Measurements from ENCODE around the gene CCDC87.
"Not testable (repeated sequence)": the region's sequence is repeated elsewhere in the genome, so short reads cannot be mapped to it uniquely, and the experiment has no call there.

Gene CCDC87

DNA sequence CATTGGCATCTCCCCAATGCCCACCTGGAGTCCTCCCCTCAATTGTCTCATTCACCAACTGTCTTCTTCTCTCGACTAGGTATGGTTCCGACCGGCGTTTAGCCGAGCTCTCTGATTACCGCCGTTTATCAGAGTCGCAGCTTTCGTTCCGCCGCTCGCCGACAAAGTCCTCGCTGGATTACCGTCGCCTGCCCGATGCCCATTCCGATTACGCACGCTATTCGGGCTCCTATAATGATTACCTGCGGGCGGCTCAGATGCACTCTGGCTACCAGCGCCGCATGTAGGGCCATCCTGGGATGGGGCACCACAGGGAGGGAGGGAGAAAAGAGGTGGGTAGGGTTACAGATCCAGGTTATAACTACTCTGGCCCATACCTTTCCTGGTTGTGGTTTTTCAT, 33.5 kb upstream of the CCDC87 start:
- H3K4me3 Mint-ChIP-seq: no peak overlapping the region
- intact Hi-C loops (cut with micrococcal nuclease): no loop called here
- H3K27me3 Mint-ChIP-seq: no peaks in the 10 kb centered on the region
- H3K4me1 Mint-ChIP-seq (ENCODE audit: low read depth): peaks cover 73% of the 10 kb centered on the region
- H3K27ac Mint-ChIP-seq: no peak overlapping the region
- no peaks in the 10 kb centered on the region for H3K9me3 Mint-ChIP-seq
- peaks cover 96% of the 10 kb centered on the region for H3K36me3 Mint-ChIP-seq (ENCODE audit: low read depth)

GRCh38 chr11:66625752-66626149, 32.9 kb upstream of the CCDC87 start:
- Mint-ChIP-seq H3K27me3 (no peaks in the 10 kb centered on the region), H3K4me1 (ENCODE audit: low read depth) (peaks cover 78% of the 10 kb centered on the region), H3K36me3 (ENCODE audit: low read depth) (peaks cover 96% of the 10 kb centered on the region), H3K4me3 (no peak overlapping the region), H3K27ac (no peak overlapping the region), H3K9me3 (no peaks in the 10 kb centered on the region)
- intact Hi-C loops (cut with micrococcal nuclease): no loop called here

GRCh38 chr11:66625041-66625751, 32.3 kb upstream of the CCDC87 start:
- intact Hi-C loops (cut with micrococcal nuclease): no loop called here
- Mint-ChIP-seq H3K27me3 (no peaks in the 10 kb centered on the region), H3K4me3 (no peak overlapping the region), H3K4me1 (ENCODE audit: low read depth) (peaks cover 78% of the 10 kb centered on the region), H3K36me3 (ENCODE audit: low read depth) (peaks cover 94% of the 10 kb centered on the region), H3K9me3 (no peaks in the 10 kb centered on the region), H3K27ac (no peak overlapping the region)

DNA sequence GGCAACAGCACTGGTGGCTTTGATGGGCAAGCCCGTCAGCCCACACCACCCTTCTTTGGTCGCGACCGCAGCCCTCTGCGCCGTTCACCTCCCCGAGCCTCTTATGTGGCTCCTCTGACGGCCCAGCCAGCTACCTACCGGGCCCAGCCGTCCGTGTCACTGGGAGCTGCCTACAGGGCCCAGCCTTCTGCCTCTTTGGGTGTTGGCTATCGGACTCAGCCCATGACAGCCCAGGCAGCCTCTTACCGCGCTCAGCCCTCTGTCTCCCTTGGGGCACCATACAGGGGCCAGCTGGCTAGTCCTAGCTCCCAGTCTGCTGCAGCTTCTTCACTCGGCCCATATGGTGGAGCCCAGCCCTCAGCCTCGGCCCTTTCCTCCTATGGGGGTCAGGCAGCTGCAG, 31.6 kb upstream of the CCDC87 start:
- Mint-ChIP-seq H3K27me3 (no peaks in the 10 kb centered on the region), H3K9me3 (no peaks in the 10 kb centered on the region), H3K4me3 (no peak overlapping the region), H3K36me3 (ENCODE audit: low read depth) (peaks cover 91% of the 10 kb centered on the region), H3K4me1 (ENCODE audit: low read depth) (peaks cover 86% of the 10 kb centered on the region), H3K27ac (no peak overlapping the region)
- intact Hi-C loops (cut with micrococcal nuclease): no loop called here

- Mint-ChIP-seq H3K4me1 (ENCODE audit: low read depth) (peaks cover 59% of the 10 kb centered on the region), H3K9me3 (no peaks in the 10 kb centered on the region), H3K27ac (peak overlapping the region; percentile 100), H3K4me3 (peak overlapping the region; percentile 99), H3K27me3 (no peaks in the 10 kb centered on the region), H3K36me3 (ENCODE audit: low read depth) (peaks cover 71% of the 10 kb centered on the region)
- intact Hi-C loops (cut with micrococcal nuclease): loop anchor here (1.0 kb wide), 1 partner anchor 19 kb away; the partner anchor contains the start of gene RBM4
Observed at GRCh38 chr11:66619080-66619554, 26.3 kb upstream of the CCDC87 start.

DNA sequence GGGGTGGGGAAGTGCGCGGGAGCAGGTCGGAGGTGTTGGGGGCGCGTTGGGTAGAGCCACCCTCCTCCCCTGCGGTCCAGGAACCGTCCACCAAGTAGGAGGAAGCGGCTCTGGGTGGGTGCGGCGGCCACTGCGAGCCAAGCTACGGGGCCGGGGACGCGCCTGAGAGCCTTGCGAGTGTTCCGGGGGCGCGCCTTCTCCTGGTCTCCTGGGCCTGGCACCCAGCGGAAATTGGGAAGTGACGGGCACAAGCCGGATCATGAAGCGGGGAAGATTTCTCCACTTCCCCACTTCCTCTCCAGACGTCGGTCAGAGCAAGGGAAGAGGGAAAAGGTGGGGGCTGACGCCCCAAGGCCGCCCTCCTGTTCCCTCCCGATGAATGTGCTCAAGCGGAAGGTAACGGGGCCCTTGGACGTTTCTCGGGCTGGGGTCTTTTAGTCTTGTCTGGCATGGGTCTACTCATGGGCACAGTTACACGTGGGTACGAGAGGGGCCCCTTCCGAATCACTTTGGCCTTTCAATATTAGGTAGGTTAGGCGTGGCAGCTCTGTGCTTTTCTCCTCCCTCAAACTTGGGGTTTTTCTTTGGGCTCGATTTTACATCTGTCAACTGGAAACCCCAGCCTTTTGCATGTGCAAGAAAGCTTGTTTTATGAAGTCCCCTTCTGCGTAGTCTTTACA, 24.4 kb upstream of the CCDC87 start:
- H3K4me1 Mint-ChIP-seq (ENCODE audit: low read depth): peaks cover 44% of the 10 kb centered on the region
- H3K27me3 Mint-ChIP-seq: no peaks in the 10 kb centered on the region
- intact Hi-C loops (cut with micrococcal nuclease): loop anchor here (2.0 kb wide), 1 partner anchor 22 kb away; no protein-coding TSS in a partner anchor
- no peaks in the 10 kb centered on the region for H3K9me3 Mint-ChIP-seq
- peak overlapping the region; percentile 100 for H3K27ac Mint-ChIP-seq
- peaks cover 53% of the 10 kb centered on the region for H3K36me3 Mint-ChIP-seq (ENCODE audit: low read depth)
- peak overlapping the region; percentile 99 for H3K4me3 Mint-ChIP-seq

DNA sequence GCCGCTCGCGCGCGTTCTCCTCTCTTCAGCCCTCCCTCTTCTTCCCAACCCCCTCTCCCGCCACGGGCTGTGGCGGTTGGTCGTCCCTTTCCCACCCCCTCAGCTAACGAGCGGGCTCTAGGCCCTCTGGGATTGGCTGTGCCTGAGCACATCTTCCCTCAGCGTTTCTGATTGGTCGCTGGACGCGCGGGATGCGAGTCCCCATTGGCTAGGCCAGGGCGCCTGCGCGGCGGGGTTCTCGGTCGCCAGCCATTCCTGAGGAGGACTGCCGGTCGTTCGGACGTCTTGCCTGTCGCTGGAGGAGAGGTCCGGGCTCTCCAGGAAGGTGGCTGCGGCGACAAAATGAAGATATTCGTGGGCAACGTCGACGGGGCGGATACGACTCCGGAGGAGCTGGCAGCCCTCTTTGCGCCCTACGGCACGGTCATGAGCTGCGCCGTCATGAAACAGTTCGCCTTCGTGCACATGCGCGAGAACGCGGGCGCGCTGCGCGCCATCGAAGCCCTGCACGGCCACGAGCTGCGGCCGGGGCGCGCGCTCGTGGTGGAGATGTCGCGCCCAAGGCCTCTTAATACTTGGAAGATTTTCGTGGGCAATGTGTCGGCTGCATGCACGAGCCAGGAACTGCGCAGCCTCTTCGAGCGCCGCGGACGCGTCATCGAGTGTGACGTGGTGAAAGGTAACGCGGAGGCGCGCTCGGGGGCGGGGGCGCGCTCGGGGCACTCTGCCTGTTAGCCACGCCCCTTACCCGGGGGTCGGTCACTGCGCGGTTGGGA, 23.7 kb upstream of the CCDC87 start, which contains the start of gene RBM14:
RBM14 (plus strand) TSS at position 252 of the 776 bp plus-strand sequence; CDS start at position 343, 91 bp downstream.
- H3K36me3 Mint-ChIP-seq (ENCODE audit: low read depth): peaks cover 46% of the 10 kb centered on the region
- H3K4me3 Mint-ChIP-seq: peak within 1 kb of the TSS; percentile 99
- H3K9me3 Mint-ChIP-seq: no peaks in the 10 kb centered on the region
- peak within 1 kb of the TSS; percentile 100 for H3K27ac Mint-ChIP-seq
- intact Hi-C loops (cut with micrococcal nuclease): loop anchor here (2.0 kb wide), 1 partner anchor 22 kb away; no protein-coding TSS in a partner anchor
- peaks cover 36% of the 10 kb centered on the region for H3K4me1 Mint-ChIP-seq (ENCODE audit: low read depth)
- no peaks in the 10 kb centered on the region for H3K27me3 Mint-ChIP-seq

DNA sequence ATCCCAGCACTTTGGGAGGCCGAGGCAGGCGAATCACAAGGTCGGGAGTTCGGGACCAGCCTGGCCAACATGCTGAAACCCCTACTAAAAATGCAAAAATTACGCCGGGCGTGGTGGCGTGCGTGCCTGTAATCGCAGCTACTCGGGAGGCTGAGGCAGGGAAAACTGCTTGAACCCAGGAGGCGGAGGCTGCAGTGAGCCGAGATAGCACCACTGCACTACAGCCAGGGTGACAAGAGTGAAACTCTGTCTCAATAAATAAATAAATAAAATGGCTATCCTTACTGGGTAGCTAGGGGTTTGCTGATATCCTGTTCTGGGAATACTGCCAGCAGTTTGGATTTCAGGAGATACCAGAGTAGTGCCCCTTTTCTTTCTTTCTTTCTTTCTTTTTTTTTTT, 21.2 kb upstream of the CCDC87 start:
- H3K27ac Mint-ChIP-seq: no peak overlapping the region
- H3K4me3 Mint-ChIP-seq: no peak overlapping the region
- no peaks in the 10 kb centered on the region for H3K9me3 Mint-ChIP-seq
- intact Hi-C loops (cut with micrococcal nuclease): no loop called here
- H3K36me3 Mint-ChIP-seq (ENCODE audit: low read depth): peaks cover 33% of the 10 kb centered on the region
- no peaks in the 10 kb centered on the region for H3K27me3 Mint-ChIP-seq
- peaks cover 20% of the 10 kb centered on the region for H3K4me1 Mint-ChIP-seq (ENCODE audit: low read depth)

- H3K27me3 Mint-ChIP-seq: no peaks in the 10 kb centered on the region
- no peak overlapping the region for H3K27ac Mint-ChIP-seq
- intact Hi-C loops (cut with micrococcal nuclease): no loop called here
- no peak overlapping the region for H3K4me3 Mint-ChIP-seq
- peaks cover 20% of the 10 kb centered on the region for H3K36me3 Mint-ChIP-seq (ENCODE audit: low read depth)
- no peaks in the 10 kb centered on the region for H3K9me3 Mint-ChIP-seq
- peaks cover 17% of the 10 kb centered on the region for H3K4me1 Mint-ChIP-seq (ENCODE audit: low read depth)
Observed at GRCh38 chr11:66612458-66612857, 19.6 kb upstream of the CCDC87 start.

- Mint-ChIP-seq H3K4me1 (ENCODE audit: low read depth) (peaks cover 23% of the 10 kb centered on the region), H3K4me3 (no peak overlapping the region), H3K36me3 (ENCODE audit: low read depth) (peaks cover 28% of the 10 kb centered on the region), H3K27ac (no peak overlapping the region), H3K27me3 (no peaks in the 10 kb centered on the region), H3K9me3 (no peaks in the 10 kb centered on the region)
- intact Hi-C loops (cut with micrococcal nuclease): no loop called here
Observed at GRCh38 chr11:66609721-66610617, 17.1 kb upstream of the CCDC87 start.

DNA sequence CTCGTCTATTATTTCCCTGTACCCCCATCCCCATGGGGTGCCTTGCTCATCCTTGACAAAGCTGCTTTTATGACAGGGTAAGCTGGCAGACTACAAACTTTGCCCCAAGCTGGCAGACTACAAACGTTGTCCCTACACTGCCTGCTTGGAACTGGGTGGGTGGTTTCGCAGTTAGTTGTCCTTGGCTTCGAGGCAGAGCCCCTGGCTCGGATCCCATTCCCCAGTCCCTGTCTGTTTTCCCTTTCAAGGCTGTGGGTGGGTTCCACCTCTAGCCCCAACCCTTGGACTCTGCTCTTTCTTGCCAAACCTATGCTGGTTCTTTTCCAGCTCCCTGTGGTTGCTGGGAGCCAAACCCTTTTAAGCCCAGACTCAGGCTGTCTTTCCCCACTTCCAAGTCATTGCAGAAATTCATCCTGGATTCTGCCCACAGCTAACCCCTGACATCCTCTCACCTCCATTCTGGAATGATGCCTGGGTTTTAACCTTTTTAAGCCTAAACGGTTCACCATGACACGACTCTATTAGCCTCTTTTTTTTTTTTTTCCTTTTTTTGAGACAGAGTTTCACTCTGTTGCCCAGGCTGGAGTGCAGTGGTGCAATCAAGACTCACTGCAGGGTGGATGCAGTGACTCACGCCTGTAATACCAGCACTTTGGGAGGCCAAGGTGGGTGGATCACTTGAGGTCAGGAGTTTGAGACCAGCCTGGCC, 14.4 kb upstream of the CCDC87 start:
- H3K4me3 Mint-ChIP-seq: no peak overlapping the region
- H3K9me3 Mint-ChIP-seq: no peaks in the 10 kb centered on the region
- peaks cover 55% of the 10 kb centered on the region for H3K36me3 Mint-ChIP-seq (ENCODE audit: low read depth)
- H3K4me1 Mint-ChIP-seq (ENCODE audit: low read depth): peaks cover 26% of the 10 kb centered on the region
- peak overlapping the region; percentile 79 for H3K27ac Mint-ChIP-seq
- intact Hi-C loops (cut with micrococcal nuclease): no loop called here
- no peaks in the 10 kb centered on the region for H3K27me3 Mint-ChIP-seq

- intact Hi-C loops (cut with micrococcal nuclease); H3K27me3 Mint-ChIP-seq; H3K4me3 Mint-ChIP-seq; H3K27ac Mint-ChIP-seq; H3K9me3 Mint-ChIP-seq: not testable (repeated sequence)
- peaks cover 61% of the 10 kb centered on the region for H3K36me3 Mint-ChIP-seq (ENCODE audit: low read depth)
- peaks cover 26% of the 10 kb centered on the region for H3K4me1 Mint-ChIP-seq (ENCODE audit: low read depth)
Observed at GRCh38 chr11:66606608-66607007, 13.7 kb upstream of the CCDC87 start.

GRCh38 chr11:66604155-66604554, 11.3 kb upstream of the CCDC87 start:
- Mint-ChIP-seq H3K36me3 (ENCODE audit: low read depth) (peaks cover 71% of the 10 kb centered on the region), H3K27ac (no peak overlapping the region), H3K4me3 (no peak overlapping the region), H3K4me1 (ENCODE audit: low read depth) (peaks cover 49% of the 10 kb centered on the region), H3K27me3 (no peaks in the 10 kb centered on the region), H3K9me3 (no peaks in the 10 kb centered on the region)
- intact Hi-C loops (cut with micrococcal nuclease): no loop called here

Data from dendritic cell treated with granulocyte-macrophage colony-stimulating factor and Interleukin-4, amounts not matched to agents 40 ng/mL and 50 ng/mL, for 4 days (primary cell).